Measurements from ENCODE around the gene RBKS. TPM values are rescaled to one million over a fixed set of nuclear protein-coding genes. Genes with fewer than 3 reads are reported as not detected.

RBKS gene
- total and polyA plus RNA-seq, 2 of the 13 experiments (the other 11 are each of a cell fraction or from before 2014, with no cell fraction given): 7.7 to 8.3 TPM

DNA sequence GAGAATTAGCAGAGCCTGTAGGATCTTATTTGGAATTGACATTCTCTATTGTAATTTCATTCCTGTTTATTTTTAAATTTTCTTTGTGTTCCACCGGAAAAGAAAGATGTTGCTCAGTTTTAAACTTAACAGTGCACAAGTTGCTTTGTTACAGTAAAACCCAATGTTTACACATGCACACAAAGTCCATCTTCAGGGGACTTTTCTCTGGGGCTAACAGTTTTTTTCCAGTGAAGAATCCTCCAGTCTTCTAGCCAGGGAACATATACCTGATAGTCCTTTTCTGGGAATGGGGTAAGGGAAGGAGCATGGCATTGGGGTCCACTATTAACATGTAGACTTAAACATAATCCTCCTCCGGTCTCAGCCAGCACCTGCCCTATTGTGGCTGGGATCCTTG lies 143.9 kb downstream of the RBKS start (continued):
- TF ChIP-seq SAP130 (CRISPR knock-in tag; IDR thresholded peaks at IDR 0.05; ENCODE audit: low read depth) (peak; percentile 79), ZNF7 (CRISPR knock-in tag; IDR thresholded peaks at IDR 0.05) (no peak), ATM (IDR thresholded peaks at IDR 0.05; ENCODE audit: borderline replicate concordance) (no peak), ZNF563 (CRISPR knock-in tag; IDR thresholded peaks at IDR 0.05) (no peak), ZNF343 (CRISPR knock-in tag; IDR thresholded peaks at IDR 0.05) (no peak), U2AF2 (IDR thresholded peaks at IDR 0.05; ENCODE audit: low read depth, low read length) (no peak), REXO4 (CRISPR knock-in tag; IDR thresholded peaks at IDR 0.05; ENCODE audit: borderline replicate concordance) (no peak), CBX5 (CRISPR knock-in tag; IDR thresholded peaks at IDR 0.05; ENCODE audit: borderline replicate concordance) (no peak), CREB3 (CRISPR knock-in tag; IDR thresholded peaks at IDR 0.05) (no peak), ZBTB26 (CRISPR knock-in tag; IDR thresholded peaks at IDR 0.05; ENCODE audit: borderline replicate concordance) (no peak), YY1 (IDR thresholded peaks at IDR 0.05; ENCODE audit: insufficient read depth, insufficient replicate concordance, low read depth, low read length) (no peak), ZNF615 (CRISPR knock-in tag; IDR thresholded peaks at IDR 0.05; ENCODE audit: borderline replicate concordance) (no peak), ZNF672 (CRISPR knock-in tag; IDR thresholded peaks at IDR 0.05) (no peak), HNRNPUL1 (IDR thresholded peaks at IDR 0.05; ENCODE audit: low read depth, low read length) (no peak), NCOR1 (IDR thresholded peaks at IDR 0.05; ENCODE audit: borderline replicate concordance, low read length) (peak; percentile 65; the same call in 1 of the 2 replicates), THAP11 (CRISPR knock-in tag; IDR thresholded peaks at IDR 0.05) (peak; percentile 46), IRF9 (CRISPR knock-in tag; IDR thresholded peaks at IDR 0.05; ENCODE audit: borderline replicate concordance) (no peak)
- TF ChIP-seq, protein P1, sequence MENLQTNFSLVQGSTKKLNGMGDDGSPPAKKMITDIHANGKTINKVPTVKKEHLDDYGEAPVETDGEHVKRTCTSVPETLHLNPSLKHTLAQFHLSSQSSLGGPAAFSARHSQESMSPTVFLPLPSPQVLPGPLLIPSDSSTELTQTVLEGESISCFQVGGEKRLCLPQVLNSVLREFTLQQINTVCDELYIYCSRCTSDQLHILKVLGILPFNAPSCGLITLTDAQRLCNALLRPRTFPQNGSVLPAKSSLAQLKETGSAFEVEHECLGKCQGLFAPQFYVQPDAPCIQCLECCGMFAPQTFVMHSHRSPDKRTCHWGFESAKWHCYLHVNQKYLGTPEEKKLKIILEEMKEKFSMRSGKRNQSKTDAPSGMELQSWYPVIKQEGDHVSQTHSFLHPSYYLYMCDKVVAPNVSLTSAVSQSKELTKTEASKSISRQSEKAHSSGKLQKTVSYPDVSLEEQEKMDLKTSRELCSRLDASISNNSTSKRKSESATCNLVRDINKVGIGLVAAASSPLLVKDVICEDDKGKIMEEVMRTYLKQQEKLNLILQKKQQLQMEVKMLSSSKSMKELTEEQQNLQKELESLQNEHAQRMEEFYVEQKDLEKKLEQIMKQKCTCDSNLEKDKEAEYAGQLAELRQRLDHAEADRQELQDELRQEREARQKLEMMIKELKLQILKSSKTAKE (CRISPR knock-in tag; IDR thresholded peaks at IDR 0.05; ENCODE audit: borderline replicate concordance): no peak
- TF ChIP-seq, protein P2, sequence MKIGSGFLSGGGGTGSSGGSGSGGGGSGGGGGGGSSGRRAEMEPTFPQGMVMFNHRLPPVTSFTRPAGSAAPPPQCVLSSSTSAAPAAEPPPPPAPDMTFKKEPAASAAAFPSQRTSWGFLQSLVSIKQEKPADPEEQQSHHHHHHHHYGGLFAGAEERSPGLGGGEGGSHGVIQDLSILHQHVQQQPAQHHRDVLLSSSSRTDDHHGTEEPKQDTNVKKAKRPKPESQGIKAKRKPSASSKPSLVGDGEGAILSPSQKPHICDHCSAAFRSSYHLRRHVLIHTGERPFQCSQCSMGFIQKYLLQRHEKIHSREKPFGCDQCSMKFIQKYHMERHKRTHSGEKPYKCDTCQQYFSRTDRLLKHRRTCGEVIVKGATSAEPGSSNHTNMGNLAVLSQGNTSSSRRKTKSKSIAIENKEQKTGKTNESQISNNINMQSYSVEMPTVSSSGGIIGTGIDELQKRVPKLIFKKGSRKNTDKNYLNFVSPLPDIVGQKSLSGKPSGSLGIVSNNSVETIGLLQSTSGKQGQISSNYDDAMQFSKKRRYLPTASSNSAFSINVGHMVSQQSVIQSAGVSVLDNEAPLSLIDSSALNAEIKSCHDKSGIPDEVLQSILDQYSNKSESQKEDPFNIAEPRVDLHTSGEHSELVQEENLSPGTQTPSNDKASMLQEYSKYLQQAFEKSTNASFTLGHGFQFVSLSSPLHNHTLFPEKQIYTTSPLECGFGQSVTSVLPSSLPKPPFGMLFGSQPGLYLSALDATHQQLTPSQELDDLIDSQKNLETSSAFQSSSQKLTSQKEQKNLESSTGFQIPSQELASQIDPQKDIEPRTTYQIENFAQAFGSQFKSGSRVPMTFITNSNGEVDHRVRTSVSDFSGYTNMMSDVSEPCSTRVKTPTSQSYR (CRISPR knock-in tag; IDR thresholded peaks at IDR 0.05; ENCODE audit: borderline replicate concordance): no peak
- TF ChIP-seq, protein P3, sequence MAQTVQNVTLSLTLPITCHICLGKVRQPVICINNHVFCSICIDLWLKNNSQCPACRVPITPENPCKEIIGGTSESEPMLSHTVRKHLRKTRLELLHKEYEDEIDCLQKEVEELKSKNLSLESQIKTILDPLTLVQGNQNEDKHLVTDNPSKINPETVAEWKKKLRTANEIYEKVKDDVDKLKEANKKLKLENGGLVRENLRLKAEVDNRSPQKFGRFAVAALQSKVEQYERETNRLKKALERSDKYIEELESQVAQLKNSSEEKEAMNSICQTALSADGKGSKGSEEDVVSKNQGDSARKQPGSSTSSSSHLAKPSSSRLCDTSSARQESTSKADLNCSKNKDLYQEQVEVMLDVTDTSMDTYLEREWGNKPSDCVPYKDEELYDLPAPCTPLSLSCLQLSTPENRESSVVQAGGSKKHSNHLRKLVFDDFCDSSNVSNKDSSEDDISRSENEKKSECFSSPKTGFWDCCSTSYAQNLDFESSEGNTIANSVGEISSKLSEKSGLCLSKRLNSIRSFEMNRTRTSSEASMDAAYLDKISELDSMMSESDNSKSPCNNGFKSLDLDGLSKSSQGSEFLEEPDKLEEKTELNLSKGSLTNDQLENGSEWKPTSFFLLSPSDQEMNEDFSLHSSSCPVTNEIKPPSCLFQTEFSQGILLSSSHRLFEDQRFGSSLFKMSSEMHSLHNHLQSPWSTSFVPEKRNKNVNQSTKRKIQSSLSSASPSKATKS (CRISPR knock-in tag; IDR thresholded peaks at IDR 0.05): no peak

All from HepG2 (cell line).